Limb (tissue), 2 donors: ENCODE measurements around the gene MCL1.
A peak's percentile ranks its signal among the peaks of the same experiment; 100 is the strongest.

Experiments
- DNase-seq, 2 donors: peaks; one replicate each; pipeline ENCODE4 v3.0.0-alpha.2; 2016; ENCODE audit errors: extremely low spot score in 2 of 2

The MCL1 gene

GRCh38 chr1:150557813-150558212 is 21.6 kb downstream of the MCL1 start:
- no peak for DNase-seq

- no peak for DNase-seq
Observed at GRCh38 chr1:150557065-150557600, 22.3 kb downstream of the MCL1 start.

GRCh38 chr1:150555971-150556865 is 23.2 kb downstream of the MCL1 start:
- peak in 1 of 2 donors; percentile 26 for DNase-seq

- no peak for DNase-seq
Observed at GRCh38 chr1:150555198-150555970, 24.0 kb downstream of the MCL1 start.

- DNase-seq, result no peak
Observed at GRCh38 chr1:150554086-150554452, 25.3 kb downstream of the MCL1 start.

GRCh38 chr1:150553392-150554085 is 25.9 kb downstream of the MCL1 start:
- DNase-seq, result no peak

GRCh38 chr1:150552911-150553289 is 26.5 kb downstream of the MCL1 start:
- no peak for DNase-seq

- DNase-seq, result peak in 1 of 2 donors; percentile 68
Observed at GRCh38 chr1:150552128-150552910, 27.1 kb downstream of the MCL1 start.

GRCh38 chr1:150551784-150552127 is 27.7 kb downstream of the MCL1 start:
- DNase-seq, result no peak

GRCh38 chr1:150551051-150551783 is 28.2 kb downstream of the MCL1 start:
- no peak for DNase-seq

- peak in 1 of 2 donors; percentile 69 for DNase-seq
Observed at GRCh38 chr1:150550222-150551050, 29.0 kb downstream of the MCL1 start.

GRCh38 chr1:150549496-150550221 is 29.8 kb downstream of the MCL1 start:
- no peak for DNase-seq

- peak in 1 of 2 donors; percentile 84 for DNase-seq
Observed at GRCh38 chr1:150548632-150549495, 30.5 kb downstream of the MCL1 start, which contains the start of gene ADAMTSL4. TSS of gene ADAMTSL4 (plus strand) at chr1:150549408. CDS start at chr1:150552289, 2,881 bp downstream.

GRCh38 chr1:150548324-150548631 is 31.1 kb downstream of the MCL1 start:
- DNase-seq, result no peak

- DNase-seq, result no peak
Observed at GRCh38 chr1:150546294-150546937, 33.0 kb downstream of the MCL1 start.

GRCh38 chr1:150545486-150546032 is 33.9 kb downstream of the MCL1 start:
- DNase-seq, result no peak

- no peak for DNase-seq
Observed at GRCh38 chr1:150544204-150544603, 35.2 kb downstream of the MCL1 start.
